HT-29 (cell line): ENCODE results near the gene TIAM1. TPM values are rescaled to one million over a fixed set of nuclear protein-coding genes. Genes with fewer than 3 reads are reported as not detected.

ENCODE experiments used
- DNase-seq: peaks from one replicate; pipeline ENCODE4 v3.0.0-alpha.2; 2015; ENCODE audit warnings: low spot score
- total RNA-seq: library from RNA; depleted of rRNA; stranded (reverse); fragments of >200 nt; shearing (Covaris generic); gene quantifications from 2 replicates; pipeline ENCODE4 v1.2.3, GENCODE V29; 2014

The TIAM1 gene
- total RNA-seq, 1 experiment from 2014 or later, result not detected

DNA sequence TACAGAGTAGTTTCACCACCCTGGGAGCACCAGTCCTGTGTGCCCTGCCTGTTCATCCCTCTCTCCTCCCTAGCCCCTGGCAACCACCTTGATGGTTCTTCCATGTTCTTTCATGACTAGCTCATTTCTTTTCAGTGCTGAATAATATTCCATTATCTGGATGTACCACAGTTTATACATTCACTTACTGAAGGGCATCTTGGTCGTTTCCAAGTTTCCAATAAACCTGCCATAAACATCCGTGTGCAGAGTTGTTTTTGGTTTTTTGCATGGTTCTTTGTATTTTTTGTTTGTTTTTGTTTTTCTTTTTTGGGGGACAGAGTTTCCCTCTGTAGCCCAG is 13.9 kb downstream of the TIAM1 start:
- DNase-seq, result no peak

DNA sequence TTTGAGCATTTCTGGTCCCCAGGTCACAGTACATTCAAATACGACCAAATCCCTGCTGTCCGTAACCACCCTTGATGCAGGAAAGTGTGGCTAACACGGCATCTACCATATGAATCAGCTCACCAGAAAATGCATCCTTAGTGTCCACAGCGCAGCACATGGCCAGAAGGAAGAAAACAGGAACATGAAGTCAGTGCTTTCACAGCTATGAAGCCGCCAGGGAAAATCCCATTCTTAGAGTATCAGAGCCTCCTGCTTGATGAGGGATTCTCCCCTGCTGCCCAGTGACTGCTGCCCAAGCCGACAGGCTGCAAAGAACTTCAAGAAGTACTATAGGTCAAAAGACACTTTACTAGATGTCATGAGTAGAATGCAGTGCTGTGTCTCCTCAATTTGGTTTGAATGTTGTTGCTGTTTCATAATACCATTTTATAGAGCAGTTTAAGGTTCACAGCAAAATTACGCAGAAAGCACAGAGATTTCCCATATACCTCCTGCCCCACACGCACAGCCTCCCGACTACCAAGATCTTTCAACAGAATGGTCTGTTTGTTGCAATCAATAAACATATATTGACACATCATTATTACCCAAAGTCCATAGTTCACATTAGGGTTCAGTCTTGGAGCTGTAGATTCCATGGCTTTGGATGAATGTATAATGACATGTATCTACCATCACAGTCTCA is 14.5 kb downstream of the TIAM1 start:
- DNase-seq, result no peak

DNA sequence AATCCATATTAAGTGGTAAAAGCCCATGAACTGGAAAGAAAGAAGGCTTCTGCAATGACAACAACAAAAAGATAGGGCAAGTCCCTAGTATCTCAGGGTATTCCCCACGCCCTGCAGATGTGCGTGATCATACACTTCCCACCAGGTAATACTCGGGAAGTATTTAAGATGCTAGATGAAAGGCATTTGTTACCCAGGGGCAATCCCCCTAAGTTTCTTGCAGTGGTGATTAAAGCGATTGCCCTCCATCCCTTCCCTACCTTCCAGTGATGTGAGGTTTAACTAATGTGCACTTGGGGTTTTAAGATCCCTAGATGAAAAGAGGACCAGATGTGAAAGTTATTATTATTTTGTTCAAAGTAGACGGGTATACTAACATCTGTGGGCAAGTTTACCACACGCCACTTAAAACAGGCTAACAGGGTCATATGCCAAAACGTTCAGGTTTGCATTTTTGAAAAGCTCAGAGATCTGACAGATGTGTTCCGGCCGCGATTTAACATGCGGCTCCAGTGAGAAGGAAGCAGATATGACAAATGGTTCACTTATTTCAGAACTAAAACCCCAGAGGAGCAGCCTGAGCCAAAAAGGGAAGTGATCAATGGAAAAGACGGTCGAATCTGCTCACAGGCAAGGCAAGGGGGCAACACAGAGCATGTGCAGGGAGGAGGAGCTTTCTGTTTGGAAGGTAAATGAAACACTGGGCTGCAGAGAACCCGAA is 17.4 kb downstream of the TIAM1 start:
- DNase-seq, result no peak

DNA sequence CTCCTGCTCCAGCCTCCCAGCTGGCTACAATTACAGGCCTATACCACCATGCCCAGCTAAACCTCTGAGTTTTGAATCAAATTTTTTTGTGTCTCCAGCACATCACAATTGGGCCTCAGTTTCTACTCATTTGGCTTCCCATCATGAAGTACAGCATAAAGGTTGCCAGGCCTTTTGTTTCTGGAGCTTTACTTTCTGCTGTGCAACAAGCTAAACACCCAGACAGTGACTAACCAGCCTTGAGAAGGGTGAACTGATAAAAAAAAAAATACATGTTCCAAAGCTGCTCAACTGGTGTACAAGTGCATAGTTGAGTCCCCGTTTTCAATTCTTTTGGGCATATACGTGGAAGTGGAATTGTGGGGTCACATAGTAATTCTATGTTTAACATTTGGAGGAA is 25.1 kb downstream of the TIAM1 start:
- no peak for DNase-seq

DNA sequence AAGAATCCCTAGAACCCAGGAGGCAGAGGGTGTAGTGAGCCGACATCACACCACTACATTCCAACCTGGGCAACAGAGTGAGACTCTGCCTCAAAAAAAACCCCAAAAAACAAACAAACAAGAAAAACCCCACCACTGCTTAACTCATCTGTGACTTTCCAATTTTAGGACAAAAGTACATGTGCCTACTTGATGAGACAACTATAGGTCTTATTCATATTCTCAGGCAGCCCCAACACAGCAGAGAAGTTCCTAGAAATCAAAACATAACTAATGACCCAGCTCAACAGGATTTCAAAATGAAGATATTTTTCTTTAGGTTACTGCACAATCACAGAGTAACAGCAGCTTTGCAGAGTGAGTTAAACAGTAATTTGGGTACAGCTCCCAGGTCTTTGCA is 26.4 kb downstream of the TIAM1 start:
- no peak for DNase-seq

DNA sequence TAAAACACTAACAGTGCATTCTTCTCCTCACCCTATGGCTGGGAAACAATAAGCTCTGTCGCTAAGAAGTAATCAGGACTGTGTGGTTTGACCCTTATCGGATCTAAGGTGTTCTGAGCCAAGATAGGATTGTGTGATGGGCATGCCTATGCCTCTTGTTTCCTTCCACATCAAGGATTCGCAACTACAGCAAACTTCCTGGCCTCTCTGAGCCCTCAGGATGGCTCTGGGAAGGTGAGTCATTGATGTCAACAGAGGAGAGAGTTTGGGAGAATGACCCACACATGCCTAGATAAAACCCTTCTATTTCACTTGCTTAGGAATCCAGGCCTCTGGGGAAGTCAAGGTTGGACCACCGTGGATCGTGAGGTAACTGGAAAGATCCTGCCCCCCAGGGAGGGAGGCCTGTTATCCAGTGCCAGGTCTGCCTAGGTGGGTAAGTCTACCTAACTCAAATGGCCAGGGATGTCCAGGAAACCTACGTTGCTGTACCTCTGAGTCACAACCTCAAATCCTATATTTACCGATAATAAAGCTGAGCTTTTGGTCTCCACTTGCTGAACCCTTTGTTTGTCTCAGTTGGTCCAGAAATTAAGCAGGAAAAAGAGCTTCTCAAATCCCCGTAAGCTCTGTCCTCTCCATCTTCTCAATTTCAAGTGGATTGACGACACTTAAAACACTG is 27.4 kb downstream of the TIAM1 start:
- no peak for DNase-seq

DNA sequence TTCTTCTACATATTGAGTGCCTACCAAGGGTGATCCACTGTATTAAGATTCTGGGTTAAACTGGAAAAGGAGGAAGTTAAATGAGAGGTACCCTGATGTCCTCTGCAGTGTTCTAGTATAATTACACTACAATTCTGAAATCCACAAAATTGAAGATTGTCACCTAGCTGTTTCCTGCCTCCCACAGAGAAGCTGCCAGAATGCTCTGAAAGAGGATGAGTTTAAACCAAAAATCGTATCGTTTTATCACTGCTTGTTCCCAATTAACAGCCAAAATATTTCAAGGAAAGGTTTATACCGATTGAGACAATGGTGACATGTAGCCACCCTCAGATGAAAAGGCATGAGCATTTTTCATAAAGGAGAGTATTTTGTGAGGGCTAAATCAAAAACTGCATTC is 28.0 kb downstream of the TIAM1 start:
- no peak for DNase-seq

DNA sequence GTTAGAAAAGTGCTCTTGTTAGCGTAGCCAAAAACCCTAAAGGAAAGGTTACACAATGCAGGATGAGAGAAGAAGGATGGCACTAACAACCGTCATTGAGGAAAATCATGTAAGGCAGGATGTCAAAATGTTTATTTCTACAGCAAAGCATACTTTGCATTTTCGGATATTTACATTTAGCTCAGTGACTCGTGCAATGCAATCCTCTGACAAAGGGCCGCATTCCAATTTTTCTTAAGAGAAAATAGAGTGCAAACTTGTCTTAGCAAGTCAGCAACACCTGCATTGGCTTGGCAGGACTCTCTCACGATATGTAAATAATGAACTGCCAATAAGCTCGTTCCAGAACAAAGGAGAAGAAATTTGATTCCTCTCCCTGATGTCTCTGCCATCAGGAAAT is 33.3 kb downstream of the TIAM1 start:
- DNase-seq, result no peak

DNA sequence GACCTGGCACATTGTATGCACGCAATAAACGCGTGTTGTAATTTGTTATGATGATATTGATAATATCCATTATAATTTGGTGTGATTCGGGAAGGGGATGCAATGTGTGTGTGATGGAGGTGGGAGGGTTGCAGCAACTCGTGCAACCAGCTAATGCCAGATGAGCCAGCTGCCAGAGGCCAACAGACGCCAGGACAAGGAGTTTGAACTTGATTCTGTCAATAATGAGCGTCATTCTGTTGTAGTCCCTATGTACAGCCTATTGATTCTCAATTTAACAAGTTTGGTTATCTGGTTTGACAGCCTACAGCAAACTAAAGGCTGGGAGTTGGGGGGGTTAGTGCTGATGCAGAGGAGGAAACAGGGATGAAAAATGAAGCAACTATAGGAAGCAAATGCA is 35.5 kb downstream of the TIAM1 start:
- DNase-seq, result no peak

DNA sequence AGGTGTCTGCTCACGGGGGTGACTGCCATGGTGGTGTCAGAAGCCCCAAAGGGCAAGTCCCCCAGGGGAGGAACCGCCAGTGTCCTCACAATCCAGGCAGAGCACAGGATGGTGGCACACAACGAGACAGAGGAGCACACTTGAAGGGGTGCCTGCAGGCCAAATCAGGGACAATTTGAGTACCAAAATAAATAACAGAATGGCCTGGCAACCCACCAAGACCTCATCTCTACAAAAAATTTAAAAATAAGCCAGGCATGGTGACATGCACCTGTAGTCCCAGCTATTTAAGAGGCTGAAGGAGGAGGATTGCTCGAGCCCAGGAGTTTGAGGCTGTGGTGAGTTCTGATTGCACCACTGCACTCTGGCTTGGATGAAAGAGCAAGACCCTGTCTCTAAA is 38.2 kb downstream of the TIAM1 start:
- DNase-seq, result no peak

DNA sequence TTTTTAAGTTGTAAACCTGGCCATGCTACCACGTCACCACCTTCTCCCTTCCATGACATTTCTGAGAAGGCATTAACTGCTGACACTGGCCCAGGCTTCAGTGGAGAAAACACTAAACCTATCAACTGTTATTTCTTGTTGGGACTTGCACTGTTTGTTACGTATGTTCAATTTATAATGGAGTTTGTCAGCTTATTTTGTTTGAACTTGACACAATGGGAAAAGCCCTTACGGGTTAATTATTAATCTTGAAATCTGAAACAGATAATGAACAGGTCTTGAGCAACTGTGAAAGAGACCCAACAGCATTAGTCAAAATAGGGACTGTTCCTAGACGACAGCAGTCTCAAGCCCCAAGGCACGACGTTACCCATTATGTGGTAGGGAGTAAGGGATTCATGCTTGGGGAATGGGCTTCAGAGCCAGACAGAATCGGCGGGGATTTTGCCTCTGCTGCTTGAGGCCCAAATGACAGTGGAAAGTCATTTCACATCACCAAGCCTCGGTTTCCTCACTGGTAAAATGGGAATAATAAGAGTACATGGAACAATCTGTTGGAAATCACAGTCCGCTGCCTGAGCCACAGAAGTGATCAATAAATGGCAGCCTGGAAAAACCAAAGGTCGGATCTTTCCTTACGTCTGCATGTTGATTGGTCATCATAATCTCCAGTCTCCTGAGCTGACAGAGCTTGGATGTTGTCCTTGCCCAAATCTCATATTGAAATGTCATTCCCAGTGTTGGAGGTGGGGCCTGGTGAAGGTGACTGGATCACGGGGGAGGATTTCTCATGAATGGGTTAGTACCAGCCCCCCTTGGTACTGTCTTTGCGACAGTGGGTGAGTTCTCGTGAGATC is 44.5 kb downstream of the TIAM1 start:
- DNase-seq, result no peak

DNA sequence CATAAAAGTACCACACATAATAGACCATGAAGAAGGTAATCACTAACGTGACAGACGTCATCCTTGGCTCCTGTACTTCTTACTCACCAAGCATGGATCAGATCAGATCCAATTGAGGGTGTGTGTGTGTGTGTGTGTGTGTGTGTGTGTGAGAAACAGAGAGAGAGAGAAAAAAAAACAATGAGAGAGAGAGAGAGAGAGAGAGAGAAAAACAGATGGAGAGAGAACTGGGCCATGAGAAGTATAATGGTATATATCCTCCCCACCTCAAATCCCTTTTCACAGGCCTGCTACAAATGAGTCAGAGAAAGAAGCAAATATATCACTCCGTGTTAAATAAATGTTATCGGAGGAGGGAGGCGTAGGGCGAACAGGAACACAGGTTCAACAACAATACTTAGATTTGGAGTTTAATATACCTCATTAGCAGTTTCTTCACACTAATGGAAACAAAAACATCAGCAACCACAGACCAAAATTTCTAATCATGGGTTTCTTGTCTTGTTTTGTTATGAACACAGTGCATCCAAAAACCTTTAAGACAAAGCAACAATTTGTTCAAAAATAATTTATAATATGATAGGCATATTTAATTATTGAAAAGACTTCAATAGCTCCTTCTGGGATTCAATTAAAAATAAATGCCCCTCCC is 45.3 kb downstream of the TIAM1 start:
- no peak for DNase-seq

DNA sequence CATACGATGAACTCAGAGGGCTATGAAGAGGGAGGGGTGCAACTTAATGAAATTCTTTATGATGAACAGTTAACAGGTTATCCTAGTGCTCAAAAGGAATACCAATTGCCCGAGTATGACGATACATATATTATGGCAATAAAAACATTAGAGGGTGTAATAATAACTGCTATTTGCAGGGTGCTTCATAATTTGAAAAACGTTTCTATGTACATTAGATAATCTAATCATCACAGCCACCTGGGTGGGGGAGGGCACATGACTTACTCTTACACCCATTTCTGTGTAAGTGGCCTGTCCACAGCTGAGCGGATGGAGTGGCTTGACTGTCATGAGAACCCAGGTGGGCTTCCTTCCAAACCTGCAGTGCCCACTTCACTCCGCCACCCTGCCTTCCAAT is 46.3 kb downstream of the TIAM1 start:
- DNase-seq, result no peak

DNA sequence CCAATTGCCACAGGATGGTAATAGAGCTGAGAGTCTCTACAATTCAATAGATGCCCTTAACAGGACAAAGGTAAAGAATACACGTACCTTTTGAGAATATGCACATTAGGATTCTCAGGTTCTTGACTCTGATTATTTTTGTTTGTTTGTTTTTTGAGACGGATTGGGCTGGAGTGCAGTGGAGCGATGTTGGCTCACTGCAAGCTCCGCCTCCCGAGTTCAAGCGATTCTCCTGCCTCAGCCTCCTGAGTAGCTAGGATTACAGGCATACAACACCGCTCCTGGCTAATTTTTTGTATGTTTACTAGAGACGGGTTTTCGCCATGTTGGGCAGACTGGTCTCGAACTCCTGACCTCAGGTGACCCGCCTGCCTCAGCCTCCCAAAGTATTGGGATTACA is 48.4 kb downstream of the TIAM1 start:
- no peak for DNase-seq

DNA sequence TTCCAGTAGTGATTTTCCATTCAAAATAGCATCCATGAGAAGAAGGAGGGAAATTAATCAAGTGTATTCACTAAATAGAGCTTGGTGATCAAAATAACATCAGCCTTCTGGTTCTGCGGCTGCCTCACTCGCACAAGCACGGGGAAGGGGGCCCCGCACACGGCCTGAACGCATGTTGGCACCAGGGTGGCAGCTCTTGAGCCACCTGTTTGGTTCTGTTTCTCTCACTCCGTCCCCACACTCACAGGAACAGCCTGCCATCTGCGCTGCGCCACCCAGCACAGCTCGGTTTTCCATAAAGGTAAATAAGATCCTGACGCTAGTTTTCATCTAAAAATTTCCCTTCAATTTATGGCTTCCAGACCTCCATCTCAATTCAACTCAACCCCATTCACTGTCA is 49.4 kb downstream of the TIAM1 start:
- no peak for DNase-seq

DNA sequence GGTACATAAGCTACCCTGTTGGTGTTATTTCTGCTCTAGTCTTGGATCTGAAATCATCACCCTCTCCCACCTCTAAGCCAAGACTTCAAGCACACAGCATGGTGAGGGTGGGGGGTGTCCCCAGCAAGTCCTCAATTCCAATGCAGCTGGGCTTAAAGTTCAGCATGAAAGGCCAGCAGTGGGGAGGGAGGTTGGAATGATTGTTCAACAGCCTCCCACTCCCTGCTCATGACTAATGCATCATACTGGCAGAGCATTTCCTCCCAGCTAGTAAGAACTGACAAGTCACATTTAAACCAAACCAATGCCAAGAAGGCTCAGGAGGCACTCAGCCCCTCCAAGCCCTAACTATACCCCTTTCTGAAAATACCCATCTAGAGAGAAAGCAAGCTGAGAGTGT is 50.1 kb downstream of the TIAM1 start:
- DNase-seq, result no peak

DNA sequence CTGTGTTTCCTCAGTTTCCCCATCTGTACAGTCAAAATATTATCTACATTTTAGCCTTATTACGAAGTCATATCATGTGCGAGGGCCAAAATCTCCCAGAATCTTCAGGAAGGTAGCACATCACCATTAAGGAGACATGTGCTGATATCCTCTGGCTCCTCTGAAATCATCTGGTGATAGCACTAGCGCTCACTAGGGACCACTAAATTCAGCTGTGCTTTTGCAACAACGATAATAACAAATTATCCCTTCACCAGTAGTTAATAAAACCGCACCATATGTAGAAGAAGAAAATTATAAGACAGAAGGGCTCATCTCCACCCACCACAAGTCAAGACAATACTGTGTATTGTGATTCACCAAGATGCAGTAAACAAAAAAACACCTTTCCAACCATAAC is 53.3 kb downstream of the TIAM1 start:
- DNase-seq, result no peak

DNA sequence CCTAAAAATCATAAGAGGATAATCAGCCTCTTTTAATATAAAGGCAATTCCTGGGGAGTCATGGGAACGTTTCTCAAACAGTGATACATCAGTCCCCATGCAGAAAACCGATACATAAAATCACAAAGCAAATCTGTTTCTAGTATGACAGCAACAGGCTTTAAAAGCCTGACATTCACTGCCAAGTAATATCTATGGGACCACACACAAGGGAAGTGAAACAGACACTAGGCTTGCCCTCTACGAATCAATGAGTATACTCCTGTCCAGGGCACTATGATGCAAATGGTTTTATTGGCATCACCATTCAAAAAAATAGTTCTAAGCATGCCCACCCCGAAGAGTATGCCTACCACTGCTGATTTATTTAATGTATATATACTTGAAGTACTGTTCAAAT is 54.4 kb downstream of the TIAM1 start:
- DNase-seq, result no peak

DNA sequence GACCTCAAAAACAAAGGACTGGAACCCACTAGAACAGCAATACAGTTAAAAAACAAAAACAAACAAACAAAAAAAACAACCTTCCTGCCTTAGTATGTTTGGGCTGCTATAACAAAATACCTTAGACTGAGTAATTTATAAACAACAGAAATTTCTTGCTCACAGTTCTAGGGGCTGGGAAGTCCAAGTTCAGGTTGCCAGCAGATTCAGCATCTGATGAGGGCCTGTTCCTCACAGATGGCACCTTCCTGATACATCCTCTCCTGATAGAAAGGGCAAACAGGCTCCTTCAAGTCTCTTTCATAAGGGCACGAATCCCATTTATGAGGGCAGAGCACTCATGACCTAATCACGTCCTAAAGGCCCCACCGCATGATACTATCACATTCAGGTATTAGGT is 55.9 kb downstream of the TIAM1 start:
- DNase-seq, result no peak

DNA sequence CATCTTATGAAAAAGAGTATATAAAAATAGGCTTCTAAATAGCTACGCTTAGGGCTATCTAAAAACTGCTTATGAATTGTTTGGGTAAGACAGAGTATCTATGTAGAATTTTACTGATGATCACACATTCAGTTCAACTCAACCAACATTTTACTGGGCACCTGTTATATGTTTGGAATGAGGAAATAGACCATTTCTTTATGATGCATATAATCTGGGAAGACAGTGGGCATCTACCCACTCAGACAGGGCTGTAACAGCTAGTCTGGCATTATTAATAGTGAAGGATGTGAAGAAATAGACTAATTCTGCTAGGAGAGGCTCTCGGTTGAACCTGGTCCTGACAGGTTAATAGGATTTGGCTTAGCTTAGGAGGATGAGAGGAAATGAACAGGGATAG is 56.9 kb downstream of the TIAM1 start:
- no peak for DNase-seq

DNA sequence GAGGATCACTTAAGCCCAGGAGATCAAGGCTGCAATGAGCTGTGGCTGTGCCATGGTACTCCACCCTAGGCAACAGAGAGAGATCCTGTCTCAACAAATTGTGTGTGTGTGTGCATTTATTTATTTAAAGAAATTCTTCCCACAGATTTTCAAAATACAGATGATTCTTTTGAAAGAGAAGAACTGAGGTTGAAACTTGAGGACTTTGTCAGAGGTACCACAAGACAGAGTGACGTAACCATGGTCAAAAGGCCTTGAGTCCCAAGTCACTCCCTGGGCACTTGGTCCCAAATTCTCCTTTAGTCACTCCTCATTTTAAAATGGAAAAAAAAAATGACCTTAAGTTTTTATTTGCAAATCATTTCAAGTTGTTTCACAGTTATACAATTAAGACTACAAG is 57.4 kb downstream of the TIAM1 start:
- DNase-seq, result no peak
